ENCODE results near the gene PLCL2. TPM values are rescaled to one million over a fixed set of nuclear protein-coding genes. Genes with fewer than 3 reads are reported as not detected.

PLCL2 gene
- total RNA-seq, 4 donors from 2014 or later = 5.1 to 12.3 (median 6.9) TPM

- Histone ChIP-seq H3K4me1 (no peaks in the 10 kb centered on the region), H3K36me3 (no peaks in the 10 kb centered on the region), H3K9me3 (no peaks in the 10 kb centered on the region), H3K27ac (no peak overlapping the region), H3K4me3 (no peak overlapping the region), H3K27me3 (no peaks in the 10 kb centered on the region)
- 60 to 62% methylated on average over 3 of the region's 3 CpGs for whole genome bisulfite sequencing, 2 donors (ENCODE audit: low coverage in 1 of 2)
- no peak for ATAC-seq
- TF ChIP-seq CTCF (IDR thresholded peaks at IDR 0.05) (peak; percentile 14 to 50 (median 42)), EP300 (IDR thresholded peaks at IDR 0.05) (no peak)
Observed at GRCh38 chr3:17032407-17033034, 147.8 kb downstream of the PLCL2 start.

GRCh38 chr3:17033516-17034168, 148.9 kb downstream of the PLCL2 start:
- Histone ChIP-seq H3K4me1 (no peaks in the 10 kb centered on the region), H3K9me3 (no peaks in the 10 kb centered on the region), H3K27me3 (no peaks in the 10 kb centered on the region), H3K36me3 (no peaks in the 10 kb centered on the region), H3K27ac (no peak overlapping the region), H3K4me3 (no peak overlapping the region)
- ATAC-seq = no peak
- TF ChIP-seq EP300 (IDR thresholded peaks at IDR 0.05) (no peak), POLR2AphosphoS5 (IDR thresholded peaks at IDR 0.05) (no peak), POLR2A (IDR thresholded peaks at IDR 0.05) (no peak), CTCF (IDR thresholded peaks at IDR 0.05) (no peak)
- 44 to 77% methylated on average over 3 of the region's 3 CpGs for WGBS, 2 donors (ENCODE audit: low coverage in 1 of 2)

GRCh38 chr3:17035033-17035432, 150.3 kb downstream of the PLCL2 start:
- TF ChIP-seq EP300 (IDR thresholded peaks at IDR 0.05) (no peak), POLR2A (IDR thresholded peaks at IDR 0.05) (no peak), CTCF (IDR thresholded peaks at IDR 0.05) (no peak), POLR2AphosphoS5 (IDR thresholded peaks at IDR 0.05) (no peak)
- H3K9me3 ChIP-seq = no peaks in the 10 kb centered on the region
- H3K27me3 ChIP-seq = no peaks in the 10 kb centered on the region
- H3K4me1 ChIP-seq = no peaks in the 10 kb centered on the region
- WGBS, 2 donors (ENCODE audit: low coverage in 1 of 2) = 79 to 84% methylated on average over 5 of the region's 5 CpGs
- no peak for ATAC-seq
- no peaks in the 10 kb centered on the region for H3K36me3 ChIP-seq
- no peak overlapping the region for H3K27ac ChIP-seq
- no peak overlapping the region for H3K4me3 ChIP-seq

GRCh38 chr3:17035966-17036365, 151.2 kb downstream of the PLCL2 start:
- H3K27me3 ChIP-seq = no peaks in the 10 kb centered on the region
- TF ChIP-seq POLR2AphosphoS5 (IDR thresholded peaks at IDR 0.05) = no peak
- no peak for TF ChIP-seq CTCF (IDR thresholded peaks at IDR 0.05)
- no peak for TF ChIP-seq EP300 (IDR thresholded peaks at IDR 0.05)
- TF ChIP-seq POLR2A (IDR thresholded peaks at IDR 0.05) = no peak
- no peak overlapping the region for H3K27ac ChIP-seq
- no peaks in the 10 kb centered on the region for H3K9me3 ChIP-seq
- H3K4me3 ChIP-seq = no peak overlapping the region
- ATAC-seq = no peak
- no peaks in the 10 kb centered on the region for H3K36me3 ChIP-seq
- H3K4me1 ChIP-seq = no peaks in the 10 kb centered on the region
- WGBS, 2 donors (ENCODE audit: low coverage in 1 of 2) = 81 to 94% methylated on average over 4 to 6 of the region's 6 CpGs

GRCh38 chr3:17038141-17038540, 153.4 kb downstream of the PLCL2 start:
- Histone ChIP-seq H3K4me1 (no peaks in the 10 kb centered on the region), H3K27ac (no peak overlapping the region), H3K9me3 (no peaks in the 10 kb centered on the region), H3K36me3 (no peaks in the 10 kb centered on the region), H3K27me3 (no peaks in the 10 kb centered on the region), H3K4me3 (no peak overlapping the region)
- WGBS, 2 donors (ENCODE audit: low coverage in 1 of 2) = 93 to 97% methylated on average over 3 of the region's 3 CpGs
- TF ChIP-seq CTCF (IDR thresholded peaks at IDR 0.05) (no peak), POLR2AphosphoS5 (IDR thresholded peaks at IDR 0.05) (no peak), POLR2A (IDR thresholded peaks at IDR 0.05) (no peak), EP300 (IDR thresholded peaks at IDR 0.05) (no peak)
- no peak for ATAC-seq

Data from gastroesophageal sphincter (tissue), 4 donors.